Measurements from ENCODE around the gene ATP23.

The ATP23 gene

GRCh38 chr12:57908511-57908910, 32.9 kb upstream of the ATP23 start:
- no peak for DNase-seq (ENCODE audit: low spot score)

- DNase-seq (ENCODE audit: low spot score), result no peak
Observed at GRCh38 chr12:57909056-57909455, 32.3 kb upstream of the ATP23 start.

DNA sequence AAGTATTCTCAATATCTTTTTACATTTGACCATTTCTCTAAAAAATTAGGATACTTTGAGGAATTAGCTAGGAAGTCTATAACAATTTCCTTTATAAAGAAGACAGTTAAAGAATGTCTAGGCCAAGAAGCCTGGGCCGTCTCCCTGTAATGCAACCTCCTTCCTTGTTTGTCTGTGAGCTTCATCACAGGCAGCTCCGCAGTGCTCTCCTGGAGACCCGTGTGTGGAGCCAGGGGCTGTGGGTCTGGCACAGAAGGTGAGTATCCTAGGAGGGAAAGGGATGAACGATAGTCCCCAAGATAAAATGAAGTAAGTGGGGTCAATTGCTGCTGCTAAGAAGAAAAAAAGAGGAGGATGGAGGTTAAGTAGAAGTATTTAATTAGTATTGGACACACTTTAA, 31.8 kb upstream of the ATP23 start:
- DNase-seq (ENCODE audit: low spot score), result no peak

DNA sequence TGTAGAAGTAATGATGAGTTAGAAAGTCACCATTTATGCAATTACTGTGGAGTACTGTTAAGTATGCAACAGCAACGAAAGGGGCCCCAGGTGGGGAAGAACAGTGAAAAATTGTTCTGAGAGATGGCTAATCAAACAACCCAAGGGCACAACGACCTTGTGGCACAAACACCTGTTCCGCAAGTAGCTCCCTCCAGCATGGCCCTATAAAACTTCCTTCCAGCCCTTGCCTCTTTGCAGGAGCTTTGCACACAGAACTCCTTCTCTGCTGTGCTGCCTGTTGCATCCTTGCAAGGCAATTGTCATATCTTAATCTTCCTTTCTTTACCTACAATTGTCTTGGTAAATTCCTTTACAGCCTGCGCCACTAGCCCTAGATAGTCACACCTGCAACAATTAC, 23.2 kb upstream of the ATP23 start:
- no peak for DNase-seq (ENCODE audit: low spot score)

GRCh38 chr12:57927086-57927485, 14.3 kb upstream of the ATP23 start:
- DNase-seq (ENCODE audit: low spot score), result no peak

- no peak for DNase-seq (ENCODE audit: low spot score)
Observed at GRCh38 chr12:57929092-57929830, 12.1 kb upstream of the ATP23 start.

- no peak for DNase-seq (ENCODE audit: low spot score)
Observed at GRCh38 chr12:57934819-57935218, 6.5 kb upstream of the ATP23 start.

GRCh38 chr12:57935331-57935730, 6.0 kb upstream of the ATP23 start:
- DNase-seq (ENCODE audit: low spot score), result no peak

GRCh38 chr12:57935839-57936512, 5.4 kb upstream of the ATP23 start:
- peak; percentile 97 for DNase-seq (ENCODE audit: low spot score)

GRCh38 chr12:57936513-57936883, 4.9 kb upstream of the ATP23 start:
- no peak for DNase-seq (ENCODE audit: low spot score)

DNA sequence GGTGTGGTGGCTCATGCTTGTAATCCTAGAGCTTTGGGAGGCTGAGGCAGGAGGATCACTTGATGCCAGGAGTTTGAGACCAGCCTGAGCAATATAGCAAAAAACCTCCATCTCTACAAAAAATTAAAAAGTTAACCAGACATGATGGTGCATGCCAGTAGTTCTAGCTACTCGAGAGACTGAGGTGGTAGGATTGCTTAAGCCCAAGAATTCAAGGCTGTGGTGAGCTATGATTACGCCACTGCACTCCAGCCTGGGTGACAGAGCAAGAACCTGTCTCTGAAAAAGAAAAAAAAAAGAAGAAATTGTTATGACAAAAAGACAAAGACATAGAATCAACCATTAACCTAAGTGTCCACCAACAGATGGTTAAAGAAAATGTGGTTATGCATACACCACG, 2.1 kb upstream of the ATP23 start:
- DNase-seq (ENCODE audit: low spot score), result no peak

DNA sequence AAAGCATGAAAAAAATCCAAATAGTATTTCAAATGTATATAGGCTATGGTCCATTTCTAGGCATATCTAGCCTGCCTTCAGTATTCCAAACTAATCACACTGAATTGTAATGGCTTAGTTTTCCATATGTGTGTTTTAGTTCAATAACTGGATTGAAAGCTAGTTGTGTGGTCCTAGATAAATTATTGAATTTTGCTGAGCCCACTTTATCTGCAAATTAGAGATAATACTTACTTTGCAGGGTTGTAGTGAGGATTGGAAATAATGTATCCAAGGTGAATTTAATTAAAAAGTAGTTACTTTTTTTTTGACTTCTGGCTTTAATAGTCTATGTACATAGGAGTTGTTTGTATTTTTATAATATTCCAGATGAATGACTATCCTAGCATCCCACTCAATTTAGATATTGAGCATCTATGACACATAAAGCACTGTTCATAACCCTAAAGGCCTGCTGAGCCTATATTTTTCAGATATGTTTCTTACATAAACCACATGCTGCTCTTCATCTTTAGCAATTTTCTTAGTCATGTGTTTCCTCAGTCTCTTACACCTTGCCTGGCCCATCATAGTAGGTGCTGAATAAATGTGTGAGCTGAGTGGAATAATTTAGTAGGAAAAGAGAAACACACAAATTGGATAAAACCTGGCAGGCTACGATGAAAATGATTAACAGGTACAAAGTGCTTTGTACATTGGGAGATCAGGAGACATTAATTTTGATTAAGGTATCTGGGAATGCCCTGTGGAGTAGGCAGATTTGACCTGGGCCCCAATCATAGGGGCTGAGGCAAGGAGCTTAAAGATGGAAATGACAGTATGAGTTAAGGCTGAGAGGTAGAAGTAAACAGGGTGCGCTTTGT, 1.1 kb upstream of the ATP23 start:
- no peak for DNase-seq (ENCODE audit: low spot score)

DNA sequence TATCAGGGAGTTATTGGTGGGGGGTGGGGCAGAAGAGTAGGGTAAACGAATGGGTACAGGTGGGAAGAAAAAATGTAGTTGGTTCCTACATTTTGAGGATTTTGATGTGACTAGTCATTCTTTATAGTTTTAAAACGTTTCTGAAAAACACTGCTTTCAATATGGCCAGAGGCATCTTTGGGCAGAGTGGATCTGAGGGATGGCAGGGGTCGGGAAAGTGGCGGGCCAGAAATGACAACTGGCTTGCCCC, 527 bp upstream of the ATP23 start:
- DNase-seq (ENCODE audit: low spot score), result no peak

DNA sequence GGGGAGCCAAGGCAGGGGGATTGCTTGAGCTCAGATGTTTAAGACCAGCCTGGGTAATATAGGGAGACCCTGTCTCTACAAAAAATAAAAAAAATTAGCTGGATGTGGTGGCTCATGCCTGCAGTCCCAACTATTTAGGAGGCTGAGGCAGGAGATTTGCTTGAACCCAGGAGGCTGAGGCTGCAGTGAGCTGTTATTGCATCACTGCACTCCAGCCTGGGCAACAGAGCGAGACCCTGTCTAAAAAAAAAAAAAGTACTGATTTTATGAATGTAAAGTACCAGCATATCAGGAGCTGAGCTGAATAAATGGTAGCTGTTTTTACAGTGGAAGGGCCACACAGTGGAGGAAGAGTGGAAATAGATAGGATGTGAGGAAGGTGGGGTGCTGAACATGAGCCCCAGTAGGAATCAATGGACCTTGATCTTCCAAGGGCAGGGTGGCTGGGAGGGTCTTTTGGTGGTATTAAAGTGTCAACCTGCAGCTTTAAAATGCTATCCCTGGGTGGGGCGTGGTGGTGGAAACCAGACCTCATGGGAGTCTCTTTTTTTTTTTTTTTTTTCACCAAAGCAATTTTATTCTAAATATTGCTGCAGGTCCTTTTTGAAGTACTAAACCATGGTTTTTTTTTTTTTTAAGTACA, 2.2 kb downstream of the ATP23 start:
- DNase-seq (ENCODE audit: low spot score), result no peak

GRCh38 chr12:57944313-57945023, 3.1 kb downstream of the ATP23 start:
- no peak for DNase-seq (ENCODE audit: low spot score)

- no peak for DNase-seq (ENCODE audit: low spot score)
Observed at GRCh38 chr12:57952766-57953165, 11.4 kb downstream of the ATP23 start.

GRCh38 chr12:57954768-57955167, 13.4 kb downstream of the ATP23 start:
- DNase-seq (ENCODE audit: low spot score), result no peak

DNA sequence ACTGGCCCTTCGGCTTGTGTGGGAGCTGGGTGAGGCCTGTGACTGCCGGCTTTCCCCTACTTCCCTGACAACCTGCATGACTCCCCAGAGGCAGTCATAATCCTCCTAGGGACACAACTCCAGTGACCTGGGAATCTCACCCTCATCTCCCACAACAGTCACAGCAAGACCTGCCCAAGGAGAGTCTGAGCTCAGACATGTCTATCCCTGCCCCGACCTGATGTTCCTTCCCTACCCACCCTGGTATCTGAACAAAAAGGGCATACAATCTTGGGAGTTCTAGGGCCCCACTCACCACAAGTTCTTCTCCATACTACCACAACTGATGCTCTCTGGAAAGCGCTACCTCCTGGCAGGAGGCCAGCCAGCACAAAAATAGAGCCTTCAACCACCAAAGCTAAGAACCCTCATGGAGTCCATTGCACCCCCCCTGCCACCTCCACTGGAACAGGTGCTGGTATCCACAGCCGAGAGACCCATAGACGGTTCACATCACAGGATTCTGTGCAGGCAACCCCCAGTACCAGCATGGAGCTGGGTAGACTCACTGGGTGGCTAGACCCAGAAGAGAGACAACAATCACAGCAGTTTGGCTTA, 16.8 kb downstream of the ATP23 start:
- DNase-seq (ENCODE audit: low spot score), result no peak

- DNase-seq (ENCODE audit: low spot score), result no peak
Observed at GRCh38 chr12:57964421-57964820, 23.1 kb downstream of the ATP23 start.

- DNase-seq (ENCODE audit: low spot score), result no peak
Observed at GRCh38 chr12:57965766-57966165, 24.4 kb downstream of the ATP23 start.

GRCh38 chr12:57966536-57966935, 25.2 kb downstream of the ATP23 start:
- DNase-seq (ENCODE audit: low spot score), result no peak

Data from cerebellar cortex (tissue), 1 donor.